IMR-90 (cell line): Measurements from ENCODE around the gene MAML3. TPM values are rescaled to one million over a fixed set of nuclear protein-coding genes. Genes with fewer than 3 reads are reported as not detected.

ENCODE experiments used
- ATAC-seq: fragments of 200-7000 bp; cut with Tn5 transposase; 2 replicates; pipeline ENCODE4 v1.9.1; 2020; ENCODE audit warnings: low read depth, mild to moderate bottlenecking, moderate library complexity
- BruUV-seq: library from RNA; stranded (reverse); fragments of 400-500 nt; replicated peaks from 2 replicates; lab custom pipeline; 2021; lab: Mats Ljungman, UMichigan
- CTCF ChIA-PET: fragments of 300-600 bp; formaldehyde crosslinking; extraction: SDS; loops from one replicate; lab custom pipeline; 2021; ENCODE audit warnings: antibody characterized with exemption; lab: Yijun Ruan, JAX
- POLR2A ChIA-PET: fragments of 300-600 bp; sonication (Branson Sonifier 250); formaldehyde crosslinking; loops from one replicate; lab custom pipeline; 2022; ENCODE audit warnings: antibody characterized with exemption; ENCODE audit not compliant: unreplicated experiment; lab: Charles Lee
- DNase-seq: peaks from one replicate; pipeline ENCODE4 v3.0.0; 2013
- H2AFZ ChIP-seq: replicated peaks from 2 replicates; pipeline ENCODE3; 2013; ENCODE audit warnings: low read length, mild to moderate bottlenecking; ENCODE audit not compliant: poor library complexity
- H2AK5ac ChIP-seq: 2 replicates; pipeline ENCODE4 v1.6.1; 2013; ENCODE audit warnings: low read depth, low read length, inconsistent platforms
- H2AK9ac ChIP-seq: replicated peaks from 2 replicates; pipeline ENCODE3; 2013; ENCODE audit warnings: mild to moderate bottlenecking, low read depth, low read length, moderate library complexity; ENCODE audit not compliant: poor library complexity
- H2BK120ac ChIP-seq: 2 replicates; pipeline ENCODE4 v1.6.1; 2013; ENCODE audit warnings: low read depth, low read length, inconsistent platforms
- H2BK15ac ChIP-seq: 3 replicates; pipeline ENCODE4 v1.6.1; 2013; ENCODE audit warnings: low read depth, low read length, inconsistent platforms
- H2BK20ac ChIP-seq: 2 replicates; pipeline ENCODE4 v1.6.1; 2013; ENCODE audit warnings: low read depth, mild to moderate bottlenecking, inconsistent platforms, low read length, moderate library complexity
- H2BK5ac ChIP-seq: 2 replicates; pipeline ENCODE4 v1.6.1; 2013; ENCODE audit warnings: mild to moderate bottlenecking, low read depth, low read length, inconsistent platforms; ENCODE audit not compliant: poor library complexity, severe bottlenecking
- H3K14ac ChIP-seq: replicated peaks from 2 replicates; pipeline ENCODE4 v1.6.1; 2013; ENCODE audit warnings: low read depth, low read length, inconsistent platforms
- H3K18ac ChIP-seq: 2 replicates; pipeline ENCODE4 v1.6.1; 2013; ENCODE audit warnings: low read depth, low read length, control low read depth
- H3K23ac ChIP-seq: 2 replicates; pipeline ENCODE4 v1.6.1; 2013; ENCODE audit warnings: low read depth, low read length, inconsistent platforms
- H3K27ac ChIP-seq: 2 replicates; pipeline ENCODE4 v1.5.1; 2013; ENCODE audit warnings: mild to moderate bottlenecking, control low read depth, low read length; ENCODE audit not compliant: insufficient read depth
- H3K27me3 ChIP-seq: 2 replicates; pipeline ENCODE4 v1.6.1; 2013; ENCODE audit warnings: low read length; ENCODE audit not compliant: control insufficient read depth, insufficient read depth
- H3K36me3 ChIP-seq: 2 replicates; pipeline ENCODE4 v1.6.1; 2013; ENCODE audit warnings: low read length, mixed read lengths; ENCODE audit not compliant: control insufficient read depth, insufficient read depth
- H3K4ac ChIP-seq: 2 replicates; pipeline ENCODE4 v1.6.1; 2013; ENCODE audit warnings: low read depth, low read length, inconsistent platforms
- H3K4me1 ChIP-seq: 2 replicates; pipeline ENCODE4 v1.6.1; 2013; ENCODE audit warnings: low read length, mixed read lengths; ENCODE audit not compliant: control insufficient read depth, insufficient read depth
- H3K4me2 ChIP-seq: 2 replicates; pipeline ENCODE4 v1.6.1; 2013; ENCODE audit warnings: low read depth, mild to moderate bottlenecking, control low read depth, low read length, moderate library complexity
- H3K4me3 ChIP-seq: 2 replicates; pipeline ENCODE4 v1.5.1; 2013; ENCODE audit warnings: low read depth, mild to moderate bottlenecking, control low read depth, low read length, moderate library complexity; ENCODE audit not compliant: insufficient read depth
- H3K56ac ChIP-seq: 2 replicates; pipeline ENCODE4 v1.6.1; 2013; ENCODE audit warnings: low read length, inconsistent platforms; ENCODE audit not compliant: insufficient read depth; ENCODE audit errors: extremely low read depth
- H3K79me1 ChIP-seq, 2 experiments: 2 replicates each; pipeline ENCODE4 v1.6.1; 2013; ENCODE audit warnings: low read length in 2 of 2, inconsistent platforms in 1 of 2, low read depth in 1 of 2
- H3K9ac ChIP-seq: 2 replicates; pipeline ENCODE4 v1.6.1; 2013; ENCODE audit warnings: low read depth, low read length, control low read depth
- H3K9me1 ChIP-seq: 2 replicates; pipeline ENCODE4 v1.6.1; 2013; ENCODE audit warnings: low read length, inconsistent platforms; ENCODE audit not compliant: insufficient read depth
- H3K9me3 ChIP-seq: 2 replicates; pipeline ENCODE4 v1.6.1; 2013; ENCODE audit warnings: low read length; ENCODE audit not compliant: control insufficient read depth, insufficient read depth
- H4K20me1 ChIP-seq: 2 replicates; pipeline ENCODE4 v1.6.1; 2013; ENCODE audit warnings: low read length, inconsistent platforms; ENCODE audit not compliant: insufficient read depth
- H4K5ac ChIP-seq: 2 replicates; pipeline ENCODE4 v1.6.1; 2013; ENCODE audit warnings: mild to moderate bottlenecking, low read depth, low read length, control low read depth
- H4K8ac ChIP-seq, 2 experiments: 2 replicates each; pipeline ENCODE4 v1.6.1; 2013; ENCODE audit warnings: low read depth in 2 of 2, low read length in 2 of 2, control low read depth in 1 of 2, inconsistent platforms in 1 of 2
- H4K91ac ChIP-seq: 2 replicates; pipeline ENCODE4 v1.6.1; 2013; ENCODE audit warnings: low read depth, low read length, inconsistent platforms; ENCODE audit not compliant: insufficient read depth
- BHLHE40 ChIP-seq: fragments of 150-350 bp; IDR thresholded peaks from 2 replicates; pipeline ENCODE4 v1.6.1; 2016; ENCODE audit warnings: mild to moderate bottlenecking, low read depth, low read length
- CEBPB ChIP-seq: IDR thresholded peaks from 2 replicates; pipeline ENCODE4 v1.6.1; 2012; ENCODE audit warnings: low read depth, low read length, improper control_type of control experiment
- CHD1 ChIP-seq: IDR thresholded peaks from 2 replicates; pipeline ENCODE4 v1.6.1; 2012; ENCODE audit warnings: low read depth, low read length, improper control_type of control experiment
- FOS ChIP-seq: fragments of 150-350 bp; IDR thresholded peaks from 2 replicates; pipeline ENCODE4 v1.6.1; 2016; ENCODE audit warnings: low read depth, low read length
- MAFK ChIP-seq: IDR thresholded peaks from 2 replicates; pipeline ENCODE4 v1.6.1; 2012; ENCODE audit warnings: low read depth, low read length, improper control_type of control experiment
- MXI1 ChIP-seq: IDR thresholded peaks from 2 replicates; pipeline ENCODE4 v1.6.1; 2012; ENCODE audit warnings: low read depth, mild to moderate bottlenecking, low read length, moderate library complexity, borderline replicate concordance
- NFE2L2 ChIP-seq: fragments of 150-350 bp; IDR thresholded peaks from 2 replicates; pipeline ENCODE4 v1.6.1; 2016; ENCODE audit warnings: low read depth, mild to moderate bottlenecking, low read length
- POLR2A ChIP-seq: IDR thresholded peaks from 2 replicates; pipeline ENCODE4 v1.6.1; 2012; ENCODE audit warnings: mild to moderate bottlenecking, low read depth, low read length
- RCOR1 ChIP-seq: IDR thresholded peaks from 2 replicates; pipeline ENCODE4 v1.6.1; 2012; ENCODE audit warnings: mild to moderate bottlenecking, low read length, improper control_type of control experiment; ENCODE audit not compliant: insufficient replicate concordance
- SMC3 ChIP-seq: fragments of 150-350 bp; IDR thresholded peaks from 2 replicates; pipeline ENCODE4 v1.6.1; 2016; ENCODE audit warnings: low read depth, mild to moderate bottlenecking, antibody characterized with exemption, low read length, moderate library complexity
- USF2 ChIP-seq: fragments of 150-350 bp; IDR thresholded peaks from 2 replicates; pipeline ENCODE4 v1.6.1; 2017; ENCODE audit warnings: mild to moderate bottlenecking, antibody characterized with exemption, low read length, low read depth
- WGBS, 2 experiments: methylation state at CpG; one replicate each; pipeline versions ENCODE4 v1.1.5 to v1.1.7; 2013; ENCODE audit warnings: missing lambda C conversion rate in 2 of 2; ENCODE audit not compliant: insufficient read length in 1 of 2; ENCODE audit errors: extremely low coverage in 2 of 2; 5-methylcytosine and 5-hydroxymethylcytosine counted together
- dilution Hi-C: fragments of 300-500 bp; cut with HindIII; formaldehyde crosslinking; loops from one replicate; pipeline ENCODE4 v1.14.3; 2018; ENCODE audit warnings: low sequenced_read_pairs; ENCODE audit not compliant: unreplicated experiment
- in situ Hi-C: fragments of 300-500 bp; cut with MboI; formaldehyde crosslinking; loops from 3 replicates; pipeline ENCODE4 v1.14.3; 2019; ENCODE audit warnings: low sequenced_read_pairs, inconsistent platforms, mixed read lengths
- intact Hi-C: fragments of 100-400 bp; cut with micrococcal nuclease; formaldehyde crosslinking; loops from 2 replicates; pipeline ENCODE4 v1.10.0; 2022
- polyA plus RNA-seq, 3 experiments: library from polyadenylated mRNA; depleted of rRNA; stranded (reverse); fragments of >200 nt; gene quantifications; 2 replicates each; pipeline ENCODE4 v1.2.3, GENCODE V29; 2012; ENCODE audit warnings: low replicate concordance in 1 of 3
- total RNA-seq: library from RNA; depleted of rRNA; stranded (reverse); fragments of >200 nt; gene quantifications from 2 replicates; pipeline ENCODE4 v1.2.3, GENCODE V29; 2012
- TF ChIP-seq, protein P1 (sequence below): fragments of 150-350 bp; IDR thresholded peaks from 2 replicates; pipeline ENCODE4 v1.6.1; 2016; ENCODE audit warnings: low read depth, mild to moderate bottlenecking, low read length, moderate library complexity, borderline replicate concordance
- TF ChIP-seq, protein P2 (sequence below): conservative IDR thresholded peaks from 2 replicates; pipeline ENCODE4 v1.5.1; 2012; ENCODE audit warnings: mild to moderate bottlenecking, low read depth, low read length, improper control_type of control experiment

The MAML3 gene
- total and polyA plus RNA-seq, 2 of the 4 experiments (the other 2 are of a cell fraction), result 0.90 to 1.7 TPM

DNA sequence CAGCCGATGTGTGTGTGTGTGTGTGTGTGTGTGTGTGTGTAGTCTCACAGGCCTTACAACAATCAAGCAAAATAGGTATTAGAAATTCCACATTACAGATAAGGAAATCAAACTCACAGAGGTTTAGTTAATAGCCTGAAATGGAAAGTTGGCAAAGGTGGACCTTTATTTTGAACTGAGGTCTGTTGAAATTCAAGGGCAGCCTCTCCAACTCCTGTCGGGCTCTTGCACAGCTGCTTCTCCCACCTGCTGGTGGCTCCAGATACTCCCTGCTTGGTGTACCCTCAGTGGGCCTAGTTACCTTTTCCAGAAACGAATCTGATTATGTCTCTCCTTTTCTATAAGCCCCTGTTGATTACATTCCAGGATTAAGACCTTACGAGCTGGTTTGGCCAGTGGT lies 292.5 kb downstream of the MAML3 start:
- Histone ChIP-seq H3K4me3 (no peak overlapping the region), H3K9me3 (no peaks in the 10 kb centered on the region), H4K91ac (no peak overlapping the region), H4K8ac (no peak overlapping the region), H3K9me1 (no peaks in the 10 kb centered on the region; the same call in 1 of the 2 replicates), H2BK20ac (no peak overlapping the region), H3K36me3 (no peaks in the 10 kb centered on the region), H2BK5ac (no peak overlapping the region), H4K5ac (no peak overlapping the region), H3K14ac (no peak overlapping the region), H3K79me1 (no peaks in the 10 kb centered on the region; a peak in 2 of 4 replicates), H3K23ac (no peak overlapping the region), H2BK120ac (no peak overlapping the region), H3K56ac (no peak overlapping the region), H2AK5ac (no peak overlapping the region), H3K4me1 (peaks cover 1% of the 10 kb centered on the region; the same call in 1 of the 2 replicates), H3K4ac (no peak overlapping the region), H2BK15ac (no peak overlapping the region), H4K20me1 (no peaks in the 10 kb centered on the region), H2AK9ac (no peak overlapping the region), H3K27me3 (no peaks in the 10 kb centered on the region), H3K27ac (no peak overlapping the region), H3K4me2 (no peak overlapping the region), H2AFZ (no peak overlapping the region), H3K9ac (no peak overlapping the region), H3K18ac (no peak overlapping the region)
- no peak for TF ChIP-seq USF2
- no peak for TF ChIP-seq FOS
- no peak for TF ChIP-seq RCOR1
- TF ChIP-seq SMC3, result no peak
- TF ChIP-seq, protein P1, sequence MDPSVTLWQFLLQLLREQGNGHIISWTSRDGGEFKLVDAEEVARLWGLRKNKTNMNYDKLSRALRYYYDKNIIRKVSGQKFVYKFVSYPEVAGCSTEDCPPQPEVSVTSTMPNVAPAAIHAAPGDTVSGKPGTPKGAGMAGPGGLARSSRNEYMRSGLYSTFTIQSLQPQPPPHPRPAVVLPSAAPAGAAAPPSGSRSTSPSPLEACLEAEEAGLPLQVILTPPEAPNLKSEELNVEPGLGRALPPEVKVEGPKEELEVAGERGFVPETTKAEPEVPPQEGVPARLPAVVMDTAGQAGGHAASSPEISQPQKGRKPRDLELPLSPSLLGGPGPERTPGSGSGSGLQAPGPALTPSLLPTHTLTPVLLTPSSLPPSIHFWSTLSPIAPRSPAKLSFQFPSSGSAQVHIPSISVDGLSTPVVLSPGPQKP, result no peak
- TF ChIP-seq POLR2A, result no peak
- no peak for TF ChIP-seq MAFK
- no peak for TF ChIP-seq CEBPB
- TF ChIP-seq CHD1, result no peak
- no peak for TF ChIP-seq BHLHE40
- TF ChIP-seq, protein P2, sequence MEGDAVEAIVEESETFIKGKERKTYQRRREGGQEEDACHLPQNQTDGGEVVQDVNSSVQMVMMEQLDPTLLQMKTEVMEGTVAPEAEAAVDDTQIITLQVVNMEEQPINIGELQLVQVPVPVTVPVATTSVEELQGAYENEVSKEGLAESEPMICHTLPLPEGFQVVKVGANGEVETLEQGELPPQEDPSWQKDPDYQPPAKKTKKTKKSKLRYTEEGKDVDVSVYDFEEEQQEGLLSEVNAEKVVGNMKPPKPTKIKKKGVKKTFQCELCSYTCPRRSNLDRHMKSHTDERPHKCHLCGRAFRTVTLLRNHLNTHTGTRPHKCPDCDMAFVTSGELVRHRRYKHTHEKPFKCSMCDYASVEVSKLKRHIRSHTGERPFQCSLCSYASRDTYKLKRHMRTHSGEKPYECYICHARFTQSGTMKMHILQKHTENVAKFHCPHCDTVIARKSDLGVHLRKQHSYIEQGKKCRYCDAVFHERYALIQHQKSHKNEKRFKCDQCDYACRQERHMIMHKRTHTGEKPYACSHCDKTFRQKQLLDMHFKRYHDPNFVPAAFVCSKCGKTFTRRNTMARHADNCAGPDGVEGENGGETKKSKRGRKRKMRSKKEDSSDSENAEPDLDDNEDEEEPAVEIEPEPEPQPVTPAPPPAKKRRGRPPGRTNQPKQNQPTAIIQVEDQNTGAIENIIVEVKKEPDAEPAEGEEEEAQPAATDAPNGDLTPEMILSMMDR, result no peak
- no peak for TF ChIP-seq NFE2L2
- TF ChIP-seq MXI1, result no peak
- no peak for DNase-seq
- ATAC-seq, result no peak
- WGBS, 2 experiments, result no CpG with 5 or more reads among the region's 4 CpGs
- BruUV-seq, result no TSS peak
- ChIA-PET POLR2A (no interaction called here), CTCF (no interaction called here)
- dilution Hi-C loops, result no loop called here
- intact Hi-C loops, result no loop called here
- in situ Hi-C loops, result no loop called here
